HG03342 (cell line): ENCODE measurements around the gene DEXI.
"Not testable (repeated sequence)": the region's sequence is repeated elsewhere in the genome, so short reads cannot be mapped to it uniquely, and the experiment has no call there.

Source experiments
- ATAC-seq: cut with Tn5 transposase; IDR thresholded peaks from one replicate; pipeline ENCODE4 v1.9.1; 2021; ENCODE audit warnings: mild to moderate bottlenecking, moderate library complexity; ENCODE audit not compliant: unreplicated experiment

DEXI gene

GRCh38 chr16:10929097-10929496 lies 13.2 kb downstream of the DEXI start:
- not testable (repeated sequence) for ATAC-seq

- ATAC-seq, result no peak
Measured at GRCh38 chr16:10927497-10928112, 14.7 kb downstream of the DEXI start.

GRCh38 chr16:10926867-10927266 lies 15.4 kb downstream of the DEXI start:
- no peak for ATAC-seq

- ATAC-seq, result no peak
Measured at GRCh38 chr16:10926094-10926493, 16.2 kb downstream of the DEXI start.

- not testable (repeated sequence) for ATAC-seq
Measured at GRCh38 chr16:10925285-10925684, 17.0 kb downstream of the DEXI start.

GRCh38 chr16:10923650-10924214 lies 18.5 kb downstream of the DEXI start:
- no peak for ATAC-seq

- ATAC-seq, result no peak
Measured at GRCh38 chr16:10923146-10923649, 19.1 kb downstream of the DEXI start.

- no peak for ATAC-seq
Measured at GRCh38 chr16:10922328-10923145, 19.7 kb downstream of the DEXI start.

- no peak for ATAC-seq
Measured at GRCh38 chr16:10921536-10922327, 20.5 kb downstream of the DEXI start.

- no peak for ATAC-seq
Measured at GRCh38 chr16:10920726-10921427, 21.4 kb downstream of the DEXI start.

GRCh38 chr16:10919003-10919351 lies 23.3 kb downstream of the DEXI start:
- no peak for ATAC-seq

- no peak for ATAC-seq
Measured at GRCh38 chr16:10918294-10919002, 23.8 kb downstream of the DEXI start.

GRCh38 chr16:10916534-10916933 lies 25.7 kb downstream of the DEXI start:
- no peak for ATAC-seq

GRCh38 chr16:10911267-10911666 lies 31.0 kb downstream of the DEXI start:
- ATAC-seq, result no peak

- ATAC-seq, result no peak
Measured at GRCh38 chr16:10907757-10908045, 34.6 kb downstream of the DEXI start.

GRCh38 chr16:10906914-10907756 lies 35.1 kb downstream of the DEXI start:
- ATAC-seq, result no peak

GRCh38 chr16:10906482-10906881 lies 35.8 kb downstream of the DEXI start:
- no peak for ATAC-seq

- no peak for ATAC-seq
Measured at GRCh38 chr16:10902999-10903398, 39.3 kb downstream of the DEXI start.

GRCh38 chr16:10897134-10897533 lies 45.1 kb downstream of the DEXI start:
- ATAC-seq, result peak; percentile 62
